Fibroblast of pulmonary artery (primary cell): ENCODE data around the gene RAB11FIP3.
A peak's percentile ranks its signal among the peaks of the same experiment; 100 is the strongest.

Source experiments
- DNase-seq: peaks from one replicate; pipeline ENCODE4 v3.0.0-alpha.2; 2010; ENCODE audit warnings: low read depth
- H3K4me3 ChIP-seq: replicated peaks from 2 replicates; pipeline ENCODE4 v1.5.1; 2011; ENCODE audit warnings: low read depth, mild to moderate bottlenecking, control low read depth, low read length, moderate library complexity
- TF ChIP-seq, protein P1 (sequence below): IDR thresholded peaks from 2 replicates; pipeline ENCODE4 v1.5.1; 2011; ENCODE audit warnings: mild to moderate bottlenecking, control low read depth, low read length, inconsistent platforms; ENCODE audit errors: missing control alignments

The RAB11FIP3 gene

DNA sequence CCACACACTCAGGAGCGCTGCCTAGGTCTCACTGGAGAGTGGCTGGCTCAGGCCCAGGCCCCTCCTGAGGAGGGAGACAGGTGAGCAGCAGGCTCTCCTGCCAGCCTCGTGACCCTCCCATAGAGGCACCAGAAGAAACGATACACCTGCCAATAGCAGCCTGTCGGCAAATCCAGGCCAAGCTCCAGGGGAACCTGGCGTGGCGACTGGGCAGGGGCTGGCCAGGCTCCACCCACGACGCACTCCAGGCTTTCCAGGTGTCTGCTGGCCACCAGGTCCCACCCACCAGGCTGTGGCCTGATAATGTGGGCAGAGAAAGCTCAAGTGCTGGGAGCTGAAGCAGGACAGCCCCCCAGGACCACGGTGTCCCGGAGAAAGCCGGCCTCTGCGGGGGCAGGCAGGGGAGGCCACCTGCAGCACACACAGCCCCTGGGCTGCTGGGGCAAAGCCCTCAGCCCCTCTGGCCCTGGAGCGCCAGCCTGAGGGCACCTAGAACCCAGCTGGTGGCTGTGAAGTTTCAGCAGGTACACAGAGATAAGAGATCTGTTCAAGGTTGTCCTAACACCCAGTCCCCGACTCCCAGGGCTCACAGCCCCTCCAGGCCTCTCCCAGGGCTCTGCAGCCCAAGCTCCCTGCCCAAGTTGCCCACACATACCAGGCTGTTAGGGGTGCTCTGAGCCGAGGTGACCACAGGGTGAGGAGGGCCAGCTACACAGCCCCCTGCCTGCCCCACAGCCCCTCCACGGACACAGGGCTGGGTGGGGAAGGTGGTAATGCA is 46.1 kb upstream of the RAB11FIP3 start:
- TF ChIP-seq, protein P1, sequence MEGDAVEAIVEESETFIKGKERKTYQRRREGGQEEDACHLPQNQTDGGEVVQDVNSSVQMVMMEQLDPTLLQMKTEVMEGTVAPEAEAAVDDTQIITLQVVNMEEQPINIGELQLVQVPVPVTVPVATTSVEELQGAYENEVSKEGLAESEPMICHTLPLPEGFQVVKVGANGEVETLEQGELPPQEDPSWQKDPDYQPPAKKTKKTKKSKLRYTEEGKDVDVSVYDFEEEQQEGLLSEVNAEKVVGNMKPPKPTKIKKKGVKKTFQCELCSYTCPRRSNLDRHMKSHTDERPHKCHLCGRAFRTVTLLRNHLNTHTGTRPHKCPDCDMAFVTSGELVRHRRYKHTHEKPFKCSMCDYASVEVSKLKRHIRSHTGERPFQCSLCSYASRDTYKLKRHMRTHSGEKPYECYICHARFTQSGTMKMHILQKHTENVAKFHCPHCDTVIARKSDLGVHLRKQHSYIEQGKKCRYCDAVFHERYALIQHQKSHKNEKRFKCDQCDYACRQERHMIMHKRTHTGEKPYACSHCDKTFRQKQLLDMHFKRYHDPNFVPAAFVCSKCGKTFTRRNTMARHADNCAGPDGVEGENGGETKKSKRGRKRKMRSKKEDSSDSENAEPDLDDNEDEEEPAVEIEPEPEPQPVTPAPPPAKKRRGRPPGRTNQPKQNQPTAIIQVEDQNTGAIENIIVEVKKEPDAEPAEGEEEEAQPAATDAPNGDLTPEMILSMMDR, result no peak
- DNase-seq, result no peak
- H3K4me3 ChIP-seq, result no peak overlapping the region

DNA sequence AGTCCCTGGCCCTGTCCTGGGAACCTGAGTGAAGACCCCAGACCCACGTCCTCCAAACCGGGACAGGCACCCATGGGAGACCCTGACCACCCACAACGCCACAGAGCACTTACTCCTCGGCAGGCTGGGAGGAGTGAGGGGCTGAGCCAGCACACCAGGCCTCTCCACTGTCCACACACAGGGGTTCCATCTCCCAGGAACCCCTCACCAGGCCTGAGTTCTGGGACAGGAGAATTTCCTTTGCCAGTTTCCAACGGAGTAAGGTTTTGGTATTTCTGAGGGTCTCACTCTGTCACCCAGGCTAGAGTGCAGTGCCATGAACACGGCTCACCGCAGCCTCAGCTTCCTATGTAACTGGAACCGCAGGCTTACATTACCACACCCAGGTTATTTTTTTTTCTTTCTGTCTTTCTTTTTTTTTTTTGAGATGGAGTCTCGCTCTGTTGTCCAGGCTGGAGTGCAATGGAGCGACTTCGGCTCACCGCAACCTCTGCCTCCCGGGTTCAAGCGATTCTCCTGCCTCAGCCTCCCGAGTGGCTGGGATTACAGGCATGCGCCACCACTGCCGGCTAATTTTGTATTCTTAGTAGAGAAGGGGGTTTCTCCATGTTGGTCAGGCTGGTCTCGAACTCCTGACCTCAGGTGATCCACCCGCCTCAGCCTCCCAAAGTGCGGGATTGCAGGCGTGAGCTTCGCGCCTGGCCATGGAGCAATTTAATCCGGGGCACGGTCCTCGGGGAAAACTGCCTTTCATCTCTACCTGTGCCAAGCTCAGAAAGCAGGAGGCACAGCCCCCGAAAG is 45.3 kb upstream of the RAB11FIP3 start:
- DNase-seq, result no peak
- peak overlapping the region; percentile 76 for H3K4me3 ChIP-seq
- TF ChIP-seq, protein P1, result no peak

DNA sequence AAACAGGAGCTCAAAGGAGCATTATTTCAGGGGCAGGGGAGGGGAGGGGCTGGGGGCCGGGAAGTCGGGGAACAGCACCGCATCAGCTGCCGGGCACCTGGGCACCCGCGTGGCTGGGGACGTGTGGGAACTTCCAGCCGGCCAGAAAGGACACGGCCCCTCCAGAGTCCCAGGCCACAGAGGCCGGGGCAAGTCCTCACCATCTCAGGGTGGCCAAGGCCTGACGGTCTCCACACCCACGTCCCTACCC is 44.8 kb upstream of the RAB11FIP3 start:
- TF ChIP-seq, protein P1, result no peak
- no peak for DNase-seq
- peak overlapping the region; percentile 76 for H3K4me3 ChIP-seq

DNA sequence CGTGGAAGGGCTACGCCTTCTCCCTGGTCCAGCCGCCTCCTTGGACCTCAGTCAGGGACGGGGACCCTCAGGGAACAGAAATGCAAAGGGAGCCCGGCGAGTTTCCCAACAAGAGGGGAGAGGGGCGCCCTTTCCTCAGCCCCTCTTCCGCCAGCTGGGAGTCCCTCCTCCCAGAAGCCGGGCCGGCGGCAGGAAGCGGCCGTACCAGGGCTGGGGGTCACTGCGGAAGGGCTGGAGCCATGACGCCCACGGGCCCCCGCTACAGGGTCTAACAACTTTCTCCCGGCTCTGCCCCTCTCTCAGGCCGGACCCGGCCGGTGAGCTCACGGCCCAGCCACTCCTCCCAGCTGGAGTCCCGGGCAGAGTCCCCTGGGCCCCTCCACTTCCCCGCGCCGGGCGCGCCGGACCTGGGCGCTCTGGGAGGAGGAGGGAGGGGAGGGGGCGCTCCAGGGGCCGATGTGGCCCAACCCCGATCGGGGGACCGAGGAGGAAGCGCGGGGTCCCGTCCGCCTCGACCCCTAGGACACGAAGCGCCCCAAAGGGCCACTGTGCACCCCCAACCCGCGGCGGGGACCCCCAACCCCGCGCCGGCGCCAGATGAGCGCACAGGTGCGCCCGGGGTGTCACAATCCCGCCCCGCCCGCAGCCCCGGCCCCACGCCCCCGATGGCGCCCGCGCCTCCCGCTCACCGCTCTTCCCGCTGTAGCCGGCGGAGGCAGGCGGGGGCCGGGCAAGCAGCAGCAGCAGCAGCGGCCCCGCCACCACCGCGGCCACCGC is 44.2 kb upstream of the RAB11FIP3 start:
- TF ChIP-seq, protein P1, result no peak
- peak overlapping the region; percentile 76 for H3K4me3 ChIP-seq

DNA sequence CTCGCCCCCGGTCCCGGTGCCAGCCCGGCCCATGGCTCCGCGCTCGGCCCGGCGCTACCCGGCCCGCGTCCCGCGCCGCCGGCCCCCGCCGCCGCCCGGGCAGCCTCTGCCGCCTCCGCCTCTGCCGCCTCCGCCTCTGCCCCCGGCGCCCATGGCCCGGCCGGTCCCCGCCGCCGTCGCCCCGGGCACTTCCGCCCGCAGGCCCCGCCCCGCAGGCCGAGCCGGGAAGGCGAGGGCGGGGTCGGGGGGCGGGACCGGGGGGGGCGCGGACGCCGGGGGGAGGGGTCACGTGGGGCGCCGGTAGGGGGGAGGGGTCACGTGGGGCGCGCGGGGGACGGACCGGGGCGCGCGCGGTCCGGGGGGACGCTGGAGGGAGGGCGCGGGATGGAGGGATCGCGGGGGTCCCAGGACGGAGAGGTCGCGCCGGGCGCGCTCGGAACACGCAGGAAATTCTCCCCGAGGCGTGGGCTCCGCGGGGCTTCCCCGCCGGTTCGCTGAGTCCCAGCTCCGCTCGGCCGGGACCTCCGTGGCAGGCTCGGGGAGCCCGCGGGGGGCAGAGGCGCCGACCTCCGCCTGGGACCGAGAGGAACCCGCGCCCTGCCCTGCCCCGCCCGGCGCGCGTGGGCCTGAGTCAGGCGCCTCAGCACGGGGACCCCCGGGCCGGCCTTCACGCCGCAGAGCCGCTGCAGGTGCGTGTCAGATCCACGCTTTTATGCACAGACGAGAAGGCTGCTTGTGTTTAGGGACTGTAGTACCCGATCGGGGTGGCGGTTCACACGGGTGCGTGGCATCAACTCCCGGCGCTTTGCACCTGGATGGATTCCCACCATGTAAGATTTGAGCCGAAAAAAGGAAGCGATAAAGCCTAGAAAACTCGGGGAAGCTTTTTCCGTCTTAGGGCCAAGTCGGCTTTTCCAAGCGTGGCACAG is 43.4 kb upstream of the RAB11FIP3 start, which contains the start of gene PGAP6:
PGAP6 (minus strand) TSS at position 190 of the 929 bp plus-strand sequence; CDS start at position 33, 157 bp downstream.
- DNase-seq, result peak; percentile 42
- TF ChIP-seq, protein P1, result no peak
- peak within 1 kb of the TSS; percentile 76 for H3K4me3 ChIP-seq

More for the DNA sequence above, 44.2 kb upstream of the RAB11FIP3 start:
- no peak for DNase-seq
